Measurements from ENCODE around the gene CDC34.

DNA sequence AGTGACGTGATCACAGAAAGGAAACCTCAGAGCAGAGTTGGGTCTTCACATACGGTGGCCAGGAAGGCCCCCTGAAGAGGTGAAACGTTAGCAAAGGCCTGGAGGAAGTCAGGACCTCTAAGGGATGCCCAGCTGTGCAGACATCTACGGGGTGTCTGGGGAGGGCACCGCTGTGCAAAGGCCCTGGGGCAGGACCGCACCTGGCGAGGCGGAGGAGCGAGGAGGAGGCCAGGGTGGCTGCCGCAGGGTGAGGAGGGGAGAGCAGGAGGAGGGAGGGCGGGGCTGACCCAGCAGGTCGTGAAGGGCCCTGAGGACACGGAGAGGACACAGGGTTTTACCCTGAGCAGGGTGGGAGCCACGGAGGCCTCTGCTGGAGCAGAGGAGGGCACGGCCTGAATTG is 47.1 kb upstream of the CDC34 start:
- TF ChIP-seq, protein P1, sequence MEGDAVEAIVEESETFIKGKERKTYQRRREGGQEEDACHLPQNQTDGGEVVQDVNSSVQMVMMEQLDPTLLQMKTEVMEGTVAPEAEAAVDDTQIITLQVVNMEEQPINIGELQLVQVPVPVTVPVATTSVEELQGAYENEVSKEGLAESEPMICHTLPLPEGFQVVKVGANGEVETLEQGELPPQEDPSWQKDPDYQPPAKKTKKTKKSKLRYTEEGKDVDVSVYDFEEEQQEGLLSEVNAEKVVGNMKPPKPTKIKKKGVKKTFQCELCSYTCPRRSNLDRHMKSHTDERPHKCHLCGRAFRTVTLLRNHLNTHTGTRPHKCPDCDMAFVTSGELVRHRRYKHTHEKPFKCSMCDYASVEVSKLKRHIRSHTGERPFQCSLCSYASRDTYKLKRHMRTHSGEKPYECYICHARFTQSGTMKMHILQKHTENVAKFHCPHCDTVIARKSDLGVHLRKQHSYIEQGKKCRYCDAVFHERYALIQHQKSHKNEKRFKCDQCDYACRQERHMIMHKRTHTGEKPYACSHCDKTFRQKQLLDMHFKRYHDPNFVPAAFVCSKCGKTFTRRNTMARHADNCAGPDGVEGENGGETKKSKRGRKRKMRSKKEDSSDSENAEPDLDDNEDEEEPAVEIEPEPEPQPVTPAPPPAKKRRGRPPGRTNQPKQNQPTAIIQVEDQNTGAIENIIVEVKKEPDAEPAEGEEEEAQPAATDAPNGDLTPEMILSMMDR (IDR thresholded peaks at IDR 0.05; ENCODE audit: low read depth, low read length, poor library complexity, severe bottlenecking): no peak
- no peak for TF ChIP-seq EZH2phosphoT487 (IDR thresholded peaks at IDR 0.05; ENCODE audit: borderline replicate concordance, low read length)
